Measurements from ENCODE around the gene SDHC.
"Not testable (repeated sequence)": the region's sequence is repeated elsewhere in the genome, so short reads cannot be mapped to it uniquely, and the experiment has no call there.

Gene SDHC

DNA sequence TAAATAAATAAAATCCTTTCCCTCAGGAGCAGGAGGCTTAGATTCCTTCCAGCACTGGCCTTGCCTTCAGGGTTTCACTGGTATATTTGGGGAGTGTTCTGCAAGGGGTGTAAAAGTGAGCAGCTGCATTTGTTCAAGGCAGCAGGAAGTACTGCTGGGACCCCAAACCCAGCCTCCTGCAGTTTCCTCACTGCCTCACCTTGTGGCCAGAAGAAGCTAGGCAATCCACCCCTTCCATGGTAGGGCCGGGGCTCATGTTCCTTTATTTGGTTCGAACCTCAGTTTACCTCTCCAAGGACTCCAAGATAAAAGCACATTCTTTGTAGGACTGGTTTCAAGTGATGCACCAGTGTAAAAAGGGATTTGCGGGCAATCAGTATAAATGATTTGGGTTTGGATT, 74.5 kb downstream of the SDHC start:
- no peak for DNase-seq

DNA sequence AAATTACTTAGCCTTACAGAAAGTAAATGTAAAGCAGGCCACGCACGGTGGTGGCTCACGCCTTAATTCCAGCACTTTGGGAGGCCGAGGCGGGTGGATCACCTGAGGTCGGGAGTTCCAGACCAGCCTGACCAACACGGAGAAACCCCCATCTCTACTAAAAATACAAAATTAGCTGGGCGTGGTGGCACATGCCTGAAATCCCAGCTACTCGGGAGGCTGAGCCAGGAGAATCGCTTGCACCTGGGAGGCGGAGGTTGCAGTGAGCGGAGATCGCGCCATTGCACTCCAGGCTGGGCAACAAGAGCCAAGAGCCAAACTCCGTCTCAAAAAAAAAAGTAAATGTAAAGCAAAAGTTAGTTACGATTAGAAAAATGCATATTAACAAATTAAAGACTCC, 75.0 kb downstream of the SDHC start:
- not testable (repeated sequence) for DNase-seq

DNA sequence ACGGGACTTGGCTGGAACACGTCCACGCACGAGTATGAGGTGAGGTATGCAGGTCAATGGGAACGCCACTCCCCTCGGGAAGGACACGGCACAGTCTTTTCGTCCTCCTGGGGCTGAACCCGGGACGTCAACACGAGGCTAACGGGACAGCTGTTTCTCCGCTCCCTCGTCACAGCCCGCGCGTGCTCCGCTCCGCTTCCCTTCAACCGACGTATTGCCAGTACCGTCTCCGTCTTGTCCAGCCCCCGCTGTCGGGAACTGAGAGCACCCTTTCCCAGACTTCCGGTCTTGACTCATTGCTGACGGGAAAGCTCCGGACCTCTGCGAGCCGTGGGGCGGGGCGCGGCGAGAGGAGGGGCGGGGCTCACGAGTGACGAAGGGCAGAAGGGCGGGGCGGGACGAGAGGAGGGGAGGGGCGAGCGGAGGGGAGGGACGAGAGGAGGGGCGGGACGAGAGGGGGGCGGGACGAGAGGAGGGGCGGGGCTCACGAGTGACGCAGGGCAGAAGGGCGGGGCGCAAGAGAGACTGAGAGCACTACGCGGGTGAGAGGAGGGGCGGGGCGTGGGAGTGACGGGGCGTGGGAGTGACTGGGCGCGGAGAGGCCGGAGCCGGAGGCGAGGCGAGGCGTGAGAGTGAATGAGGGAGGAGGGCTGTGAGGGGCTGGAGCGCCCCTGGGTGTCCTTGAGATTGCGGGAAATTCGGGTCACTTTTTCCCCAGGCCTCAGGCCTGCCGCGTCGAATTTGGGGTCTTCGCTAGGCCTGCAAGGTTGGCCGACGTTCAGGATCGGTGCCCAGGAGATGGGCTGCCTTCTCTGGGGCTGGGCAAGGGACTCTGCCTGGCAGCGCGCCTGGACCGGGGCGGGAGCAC, 75.7 kb downstream of the SDHC start:
- DNase-seq = peak; percentile 90

DNA sequence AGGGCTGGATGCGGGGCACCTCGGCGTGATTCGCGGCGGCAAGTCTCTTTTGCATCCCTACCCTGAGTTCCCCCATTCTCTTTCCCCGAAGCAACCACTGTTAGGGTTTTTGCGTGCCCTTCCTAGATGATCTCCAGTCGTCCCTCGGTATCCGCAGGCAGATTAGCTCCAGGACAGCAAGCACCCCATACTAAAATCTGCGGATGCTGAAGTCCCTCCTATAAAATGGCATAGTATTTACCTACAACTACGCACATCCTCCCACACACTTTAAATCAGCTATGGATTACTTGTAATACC, 76.3 kb downstream of the SDHC start:
- no peak for DNase-seq

DNA sequence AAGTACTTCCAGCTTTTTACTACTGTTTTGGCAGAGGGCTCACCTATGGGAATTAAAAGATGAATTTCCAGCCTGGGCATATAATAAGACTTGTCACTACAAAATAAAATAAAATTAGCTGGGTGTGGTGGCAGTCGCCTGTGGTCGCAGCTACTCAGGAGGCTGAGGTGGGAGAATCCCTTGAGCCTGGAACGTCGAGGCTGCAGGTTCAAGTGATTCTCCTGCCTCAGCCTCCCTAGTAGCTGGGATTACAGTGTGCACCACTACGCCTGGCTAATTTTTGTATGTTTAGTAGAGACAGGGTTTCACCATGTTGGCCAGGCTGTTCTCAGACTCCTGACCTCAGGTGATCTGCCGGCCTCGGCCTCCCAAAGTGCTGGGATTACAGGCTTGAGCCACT, 77.0 kb downstream of the SDHC start:
- not testable (repeated sequence) for DNase-seq

DNA sequence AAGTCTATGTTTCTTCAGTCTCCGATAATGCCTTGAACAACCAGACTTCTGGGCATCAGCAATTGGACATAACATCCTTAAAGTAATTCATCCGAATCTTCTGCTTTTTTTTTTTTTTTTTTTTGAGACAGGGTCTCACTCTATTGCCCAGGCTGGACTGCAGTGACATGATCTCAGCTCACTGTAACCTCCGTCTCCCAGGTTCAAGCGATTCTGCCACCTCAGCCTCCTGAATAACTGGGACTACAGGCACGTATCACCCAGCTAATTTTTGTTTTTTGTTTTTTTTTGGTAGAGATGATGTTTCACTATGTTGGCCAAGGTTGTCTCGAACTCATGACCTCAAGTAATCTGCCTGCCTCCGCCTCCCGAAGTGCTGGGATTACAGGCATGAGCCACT, 77.4 kb downstream of the SDHC start:
- DNase-seq = no peak

DNA sequence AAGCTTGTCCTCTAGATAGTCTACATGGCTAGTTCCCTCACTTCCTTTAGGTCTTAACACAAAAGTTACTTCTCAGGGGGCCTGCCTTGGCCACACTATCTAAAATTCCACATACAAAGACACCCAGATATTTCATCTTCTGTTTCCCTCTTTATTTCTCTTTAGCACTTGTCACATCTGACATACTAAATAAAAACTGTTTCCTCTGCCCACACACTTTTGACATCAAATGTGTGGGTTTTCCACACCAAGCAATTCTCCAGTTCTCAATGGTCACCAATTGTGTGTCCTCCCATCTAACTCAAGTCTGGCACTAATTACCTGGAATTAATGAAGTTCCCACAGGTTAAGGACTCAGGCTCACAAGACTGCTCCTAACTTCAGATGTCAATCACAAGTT, 79.0 kb downstream of the SDHC start:
- no peak for DNase-seq

DNA sequence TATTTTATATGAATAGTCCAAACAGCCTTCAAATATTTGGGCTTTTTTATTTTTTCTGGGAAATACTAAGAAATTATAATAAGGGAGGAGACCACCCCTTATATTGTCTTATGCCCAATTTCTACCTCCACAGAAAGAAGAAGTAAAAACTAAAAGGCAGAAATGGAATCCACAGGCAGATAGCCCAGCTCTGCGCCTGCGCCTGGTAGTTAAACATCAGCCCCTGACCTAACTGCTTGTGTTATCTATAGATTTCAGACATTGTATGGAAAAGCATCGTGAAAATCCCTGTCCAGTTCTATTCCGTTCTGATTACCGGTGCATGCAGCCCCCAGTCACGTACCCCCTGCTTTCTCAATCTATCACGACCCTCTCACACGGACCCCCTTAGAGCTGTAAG, 82.9 kb downstream of the SDHC start:
- DNase-seq = not testable (repeated sequence)

DNA sequence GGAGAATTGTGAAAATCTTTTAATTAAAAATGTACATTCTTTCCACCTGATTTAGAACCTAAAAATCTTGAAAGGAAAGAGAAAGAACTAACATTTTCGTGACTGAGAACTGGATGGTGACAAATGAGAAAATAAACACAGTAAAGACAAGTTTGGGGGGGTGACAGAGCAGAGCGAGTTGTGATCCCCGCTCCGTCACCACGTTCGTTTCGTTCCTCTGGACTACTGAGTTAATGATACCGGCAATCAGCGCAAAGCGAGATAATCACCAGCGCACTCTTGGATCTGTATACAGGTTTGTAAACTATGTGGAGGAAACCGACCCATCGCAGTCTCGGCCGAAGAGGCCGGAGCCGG, 84.7 kb downstream of the SDHC start:
- no peak for DNase-seq

DNA sequence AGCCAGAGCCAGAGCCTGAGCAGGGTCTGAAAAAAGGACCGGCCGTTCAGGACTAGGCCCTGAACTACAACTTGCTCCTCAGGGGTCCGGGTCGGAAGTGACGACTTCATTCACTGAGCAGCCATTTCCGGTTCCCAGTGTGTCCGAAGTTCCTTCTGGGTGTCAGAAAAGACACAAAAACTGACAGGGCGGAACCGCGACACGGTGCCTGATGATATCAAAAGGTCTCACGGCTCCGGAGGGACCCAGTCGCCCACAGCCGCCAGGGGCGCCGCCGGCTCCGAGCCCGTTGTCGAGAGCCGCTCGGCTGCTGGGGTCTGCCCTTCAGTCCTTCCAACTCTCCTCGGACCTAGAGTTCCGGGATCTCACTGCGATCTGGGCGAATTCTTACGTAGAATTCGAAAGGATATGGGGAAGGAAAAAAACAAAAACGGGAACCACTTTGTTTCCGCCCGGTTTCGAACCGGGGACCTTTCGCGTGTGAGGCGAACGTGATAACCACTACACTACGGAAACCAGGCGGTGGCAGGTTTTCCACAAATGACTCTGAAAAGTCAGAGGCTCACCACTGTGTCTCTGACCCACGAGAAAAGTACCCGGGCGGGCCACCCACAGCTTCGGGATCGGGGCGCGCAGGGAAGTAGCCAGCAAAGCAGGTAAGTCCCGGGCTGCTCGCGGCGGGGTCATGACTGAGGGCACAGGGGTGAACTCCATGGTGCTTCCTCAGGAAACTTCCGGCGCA, 85.2 kb downstream of the SDHC start:
- peak; percentile 90 for DNase-seq

DNA sequence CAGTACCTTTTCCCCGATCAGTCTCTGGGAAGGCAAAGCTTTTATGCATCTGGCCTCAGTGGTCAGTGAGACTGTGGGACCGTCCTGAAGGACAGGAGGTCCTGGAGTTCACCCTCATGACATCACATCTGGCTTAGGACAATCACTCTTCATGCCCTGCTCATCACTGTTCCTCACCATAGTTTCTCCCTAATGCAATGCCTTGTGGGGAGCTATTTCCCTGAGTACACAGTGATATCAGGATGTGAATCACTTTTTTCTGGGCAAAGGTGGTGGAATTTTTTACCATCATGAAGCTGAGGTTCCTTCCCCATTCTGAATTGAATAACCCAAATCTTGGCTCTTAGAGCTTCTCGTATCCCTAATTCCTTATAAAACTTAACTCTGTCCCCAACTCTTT, 88.3 kb downstream of the SDHC start:
- no peak for DNase-seq

DNA sequence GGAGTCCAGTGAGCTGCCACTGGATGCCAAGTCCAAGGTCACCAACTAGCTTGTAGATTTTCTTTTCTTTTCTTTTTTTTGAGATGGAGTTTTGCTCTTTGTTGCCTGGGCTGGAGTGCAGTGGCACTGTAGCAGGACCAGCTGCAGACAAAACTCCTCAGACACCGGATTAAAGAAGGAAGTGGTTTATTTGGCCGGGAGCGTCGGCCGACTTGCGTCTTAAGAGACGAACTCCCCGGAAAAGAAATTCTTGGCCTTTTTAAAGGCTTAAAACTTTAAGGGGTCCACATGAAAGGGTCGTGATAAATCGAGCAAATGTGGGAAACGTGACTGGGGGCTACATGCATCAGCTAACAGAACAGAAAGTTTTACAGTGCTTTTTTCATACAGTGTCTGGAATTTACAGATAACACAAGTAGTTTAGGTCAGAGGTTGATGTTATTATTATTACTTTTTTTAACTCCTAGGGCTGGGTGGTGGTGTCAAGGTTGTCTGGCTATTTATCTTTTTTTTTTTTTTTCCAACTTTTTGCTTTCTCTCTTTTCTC, 89.9 kb downstream of the SDHC start:
- no peak for DNase-seq

DNA sequence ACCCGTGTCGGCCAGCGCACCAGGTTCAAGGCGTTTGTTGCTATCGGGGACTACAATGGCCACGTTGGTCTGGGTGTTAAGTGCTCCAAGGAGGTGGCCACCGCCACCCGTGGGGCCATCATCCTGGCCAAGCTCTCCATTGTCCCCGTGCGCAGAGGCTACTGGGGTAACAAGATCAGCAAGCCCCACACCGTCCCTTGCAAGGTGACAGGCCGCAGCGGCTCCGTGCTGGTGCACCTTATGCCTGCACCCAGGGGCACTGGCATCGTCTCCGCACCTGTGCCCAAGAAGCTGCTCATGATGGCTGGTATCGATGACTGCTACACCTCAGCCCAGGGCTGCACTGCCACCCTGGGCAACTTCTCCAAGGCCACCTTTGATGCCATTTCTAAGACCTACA, 92.4 kb downstream of the SDHC start:
- not testable (repeated sequence) for DNase-seq

DNA sequence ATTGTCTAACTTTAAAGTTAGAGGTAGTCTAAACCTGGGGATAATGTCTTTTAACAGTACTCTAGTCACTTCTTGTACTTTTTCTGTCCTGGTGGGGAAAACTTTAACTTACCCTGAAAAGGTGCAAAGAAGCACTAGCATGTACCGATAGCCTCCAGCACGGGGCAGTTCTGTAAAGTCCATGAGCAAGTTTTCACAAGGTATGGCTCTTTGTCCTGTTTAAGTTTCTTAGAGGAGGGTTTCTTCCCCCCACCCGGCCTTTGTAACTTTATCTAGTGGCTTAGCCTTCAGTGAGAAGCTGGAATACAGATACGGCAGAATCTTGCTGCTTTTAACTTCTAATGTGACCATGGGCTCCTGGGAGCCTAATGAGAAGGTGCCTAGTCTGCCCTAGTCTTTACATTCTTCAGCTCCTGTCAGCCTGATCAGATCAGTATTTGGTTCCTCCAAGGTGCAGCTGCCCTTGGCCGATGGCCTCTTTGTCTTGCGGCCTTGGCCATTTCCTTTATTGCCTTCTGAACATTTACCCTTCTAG, 93.3 kb downstream of the SDHC start:
- no peak for DNase-seq

DNA sequence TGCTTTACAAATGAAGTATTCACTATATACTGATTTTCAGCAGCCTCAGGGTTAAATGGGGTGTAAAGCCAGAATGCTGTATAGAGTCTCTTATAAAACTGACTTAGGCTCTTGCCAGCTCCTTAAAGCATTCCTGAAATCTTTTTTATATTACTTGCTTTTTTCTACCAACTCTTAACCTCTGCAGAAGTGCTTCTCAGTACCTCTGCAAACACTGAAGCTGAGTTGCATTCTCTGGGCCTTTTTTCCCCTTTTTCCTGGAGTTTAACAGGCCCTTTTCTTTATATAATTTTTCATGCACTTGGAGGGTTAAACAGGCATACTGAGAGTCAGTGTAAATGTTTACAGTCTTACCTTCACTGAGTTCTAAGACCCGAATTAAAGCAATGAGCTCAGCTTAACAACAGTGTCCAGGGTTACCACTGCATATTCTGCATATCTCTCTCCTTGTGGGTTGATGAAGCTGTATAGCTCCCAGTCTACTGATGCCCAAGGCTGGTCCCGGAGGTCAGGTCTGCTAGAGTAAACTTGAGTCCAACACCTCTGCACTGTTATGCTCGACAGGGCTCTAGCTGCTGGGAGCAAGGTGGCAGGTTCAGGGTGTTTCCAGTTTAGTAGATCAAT, 94.4 kb downstream of the SDHC start:
- no peak for DNase-seq

DNA sequence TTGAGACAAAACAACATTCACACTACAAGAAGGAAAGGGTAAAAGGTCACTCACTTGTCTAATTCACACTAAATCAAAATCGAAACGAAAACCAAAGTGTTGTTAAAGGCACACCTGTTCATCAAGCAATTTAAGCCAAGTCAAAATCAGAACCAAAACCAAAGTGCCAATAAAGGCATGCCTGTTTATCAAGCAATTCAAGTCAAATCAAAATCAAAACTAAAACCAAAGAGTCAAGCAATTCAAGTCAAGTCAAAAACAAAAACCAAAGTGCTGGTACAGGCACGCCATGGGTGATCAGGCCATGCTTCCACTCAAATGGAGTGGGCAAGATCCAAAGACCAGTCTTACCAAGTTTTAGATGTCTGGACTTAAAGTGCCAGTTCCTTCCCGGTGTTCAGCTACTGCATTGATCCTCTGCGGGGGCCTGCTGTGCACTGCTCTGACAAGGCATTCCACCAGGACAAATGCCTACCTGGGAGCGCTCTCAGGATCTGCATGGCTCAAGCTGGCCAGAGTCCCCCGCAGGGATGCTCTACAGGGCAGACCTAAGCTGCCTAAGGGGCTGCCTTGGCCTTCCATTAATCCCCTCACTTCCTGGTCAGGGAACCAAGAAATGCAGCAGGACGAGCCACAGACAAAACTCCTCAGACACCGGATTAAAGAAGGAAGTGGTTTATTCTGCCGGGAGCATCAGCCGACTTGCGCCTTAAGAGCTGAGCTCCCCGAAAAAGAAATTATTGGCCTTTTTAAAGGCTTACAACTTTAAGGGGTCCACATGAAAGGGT, 95.9 kb downstream of the SDHC start:
- DNase-seq = not testable (repeated sequence)

DNA sequence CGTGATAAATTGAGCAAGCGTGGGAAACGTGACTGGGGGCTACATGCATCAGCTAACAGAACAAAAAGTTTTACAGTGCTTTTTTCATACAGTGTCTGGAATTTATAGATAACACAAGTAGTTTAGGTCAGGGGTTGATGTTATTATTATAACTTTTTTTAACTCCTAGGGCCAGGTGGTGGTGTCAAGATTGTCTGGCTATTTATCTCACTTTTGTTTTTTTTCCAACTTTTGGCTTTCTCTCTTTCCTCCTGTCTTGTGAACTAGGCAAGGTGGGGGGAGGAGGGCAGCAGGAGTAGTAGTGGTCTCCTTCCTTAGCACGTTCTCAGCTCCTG, 96.4 kb downstream of the SDHC start:
- not testable (repeated sequence) for DNase-seq

Data from stimulated activated CD4-positive, alpha-beta T cell treated with anti-CD3 and anti-CD28 coated beads, Interleukin-12 subunit alpha, Interleukin-12 subunit beta, amount 100 ng/mL, for 4 hours (primary cell).